GM23338 (cell line): ENCODE measurements around the gene MIER1. TPM values are rescaled to one million over a fixed set of nuclear protein-coding genes. Genes with fewer than 3 reads are reported as not detected.

ENCODE experiments used
- ATAC-seq: fragments of 200-7000 bp; cut with Tn5 transposase; 3 replicates; pipeline ENCODE4 v1.9.1; 2020
- DNase-seq: peaks from one replicate; pipeline ENCODE4 v3.0.0-alpha.2; 2015; ENCODE audit warnings: low spot score
- H2AFZ ChIP-seq: fragments of 200-600 bp; sonication (generic); 2 replicates; pipeline ENCODE4 v1.8.0; 2016; ENCODE audit warnings: antibody characterized with exemption, mild to moderate bottlenecking, moderate library complexity
- H3F3A ChIP-seq: fragments of 200-600 bp; sonication (generic); replicated peaks from 2 replicates; pipeline ENCODE4 v1.8.0; 2017; ENCODE audit warnings: antibody characterized with exemption, mixed run types, low read depth
- H3K27ac ChIP-seq: fragments of 200-600 bp; sonication (generic); 2 replicates; pipeline ENCODE4 v1.6.1; 2016; ENCODE audit warnings: low read depth
- H3K27me3 ChIP-seq: fragments of 200-600 bp; sonication (generic); 2 replicates; pipeline ENCODE4 v1.8.0; 2016; ENCODE audit warnings: mild to moderate bottlenecking, mixed run types, moderate library complexity; ENCODE audit not compliant: insufficient read depth
- H3K36me3 ChIP-seq: fragments of 200-600 bp; sonication (generic); 2 replicates; pipeline ENCODE4 v1.8.0; 2016; ENCODE audit warnings: mild to moderate bottlenecking; ENCODE audit not compliant: insufficient read depth
- H3K4me1 ChIP-seq: fragments of 200-600 bp; sonication (generic); 2 replicates; pipeline ENCODE4 v1.8.0; 2016; ENCODE audit warnings: mild to moderate bottlenecking, moderate library complexity; ENCODE audit not compliant: insufficient read depth
- H3K4me2 ChIP-seq: fragments of 200-600 bp; sonication (generic); 2 replicates; pipeline ENCODE4 v1.7.1; 2017; ENCODE audit warnings: mixed run types
- H3K4me3 ChIP-seq: fragments of 200-600 bp; sonication (generic); 2 replicates; pipeline ENCODE4 v1.6.1; 2016; ENCODE audit warnings: mixed run types
- H3K79me2 ChIP-seq: fragments of 200-600 bp; sonication (generic); replicated peaks from 2 replicates; pipeline ENCODE4 v1.8.0; 2017; ENCODE audit warnings: mild to moderate bottlenecking; ENCODE audit not compliant: insufficient read depth
- H3K9me2 ChIP-seq: fragments of 200-600 bp; sonication (generic); 2 replicates; pipeline ENCODE4 v1.8.0; 2017; ENCODE audit not compliant: insufficient read depth
- H4K20me1 ChIP-seq: fragments of 200-600 bp; sonication (generic); replicated peaks from 2 replicates; pipeline ENCODE4 v1.8.0; 2017; ENCODE audit warnings: mild to moderate bottlenecking; ENCODE audit not compliant: insufficient read depth
- H3K27ac Mint-ChIP-seq: 2 replicates; pipeline ENCODE4 v1.8.0; 2020; ENCODE audit warnings: inconsistent platforms, mild to moderate bottlenecking, moderate library complexity, mixed read lengths
- H3K27me3 Mint-ChIP-seq: 3 replicates; pipeline ENCODE4 v1.8.0; 2022; ENCODE audit warnings: low read depth, mild to moderate bottlenecking, moderate library complexity, mixed read lengths, inconsistent platforms; ENCODE audit not compliant: insufficient read depth, poor library complexity
- H3K36me3 Mint-ChIP-seq: 3 replicates; pipeline ENCODE4 v1.8.0; 2021; ENCODE audit warnings: low read depth, mild to moderate bottlenecking, inconsistent platforms, moderate library complexity, mixed read lengths
- H3K4me1 Mint-ChIP-seq: 3 replicates; pipeline ENCODE4 v1.8.0; 2020; ENCODE audit warnings: mild to moderate bottlenecking, inconsistent platforms, mixed read lengths
- H3K4me3 Mint-ChIP-seq: 3 replicates; pipeline ENCODE4 v1.8.0; 2021; ENCODE audit warnings: moderate library complexity, mild to moderate bottlenecking, inconsistent platforms, mixed read lengths
- H3K9me3 Mint-ChIP-seq: 3 replicates; pipeline ENCODE4 v1.8.0; 2020; ENCODE audit warnings: moderate library complexity, mild to moderate bottlenecking, inconsistent platforms, mixed read lengths
- CREB1 ChIP-seq: fragments of 250-450 bp; sonication (Bioruptor Pico); IDR thresholded peaks from 2 replicates; pipeline ENCODE4 v1.5.0; 2020; ENCODE audit warnings: low read depth, mild to moderate bottlenecking, moderate library complexity
- EZH2 ChIP-seq: fragments of 200-600 bp; sonication (generic); IDR thresholded peaks from one replicate; pipeline ENCODE4 v1.8.0; 2017; ENCODE audit warnings: antibody characterized with exemption, mild to moderate bottlenecking, low read depth; ENCODE audit not compliant: unreplicated experiment
- EZH2phosphoT487 ChIP-seq: fragments of 200-600 bp; sonication (generic); IDR thresholded peaks from one replicate; pipeline ENCODE4 v1.8.1; 2018; ENCODE audit warnings: antibody characterized with exemption; ENCODE audit not compliant: unreplicated experiment
- JUNB ChIP-seq: IDR thresholded peaks from one replicate; pipeline ENCODE4 v1.6.1; 2016; ENCODE audit warnings: antibody characterized with exemption; ENCODE audit not compliant: unreplicated experiment
- NANOG ChIP-seq: IDR thresholded peaks from 2 replicates; pipeline ENCODE4 v1.6.1; 2016; ENCODE audit warnings: antibody characterized with exemption, borderline replicate concordance
- POLR2AphosphoS5 ChIP-seq: IDR thresholded peaks from 2 replicates; pipeline ENCODE4 v1.6.1; 2016; ENCODE audit warnings: antibody characterized with exemption, low read depth
- STAT1 ChIP-seq: IDR thresholded peaks from one replicate; pipeline ENCODE4 v1.6.1; 2016; ENCODE audit warnings: antibody characterized with exemption; ENCODE audit not compliant: unreplicated experiment
- ZNF114 ChIP-seq: fragments of 250-450 bp; sonication (Bioruptor Pico); IDR thresholded peaks from 2 replicates; pipeline ENCODE4 v1.5.0; 2020; ENCODE audit warnings: mild to moderate bottlenecking, moderate library complexity
- ZNF331 ChIP-seq: fragments of 250-450 bp; sonication (Bioruptor Pico); IDR thresholded peaks from 2 replicates; pipeline ENCODE4 v1.5.0; 2020; ENCODE audit warnings: low read depth, mild to moderate bottlenecking, moderate library complexity
- long read RNA-seq: library from polyadenylated mRNA; unstranded; transcript quantifications from one replicate; pipeline ENCODE4 v2.0.0, GENCODE V29; 2020; ENCODE audit not compliant: unreplicated experiment
- polyA plus RNA-seq: library from polyadenylated mRNA; unstranded; fragments of >200 nt; fragmentation: Nextera tagmentation; extraction: Ambion mirVana; gene quantifications from 2 replicates; pipeline ENCODE4 v1.2.1, GENCODE V29; 2016
- total RNA-seq: library from RNA; depleted of rRNA; stranded (reverse); fragments of >200 nt; shearing (Covaris generic); gene quantifications from 2 replicates; pipeline ENCODE4 v1.2.3, GENCODE V29; 2014; rRNA removed
- TF ChIP-seq, protein P1 (sequence below): IDR thresholded peaks from 2 replicates; pipeline ENCODE4 v1.6.1; 2016; ENCODE audit warnings: antibody characterized with exemption
- TF ChIP-seq, protein P2 (sequence below), 2 experiments: fragments of 200-600 bp in 1 of 2; sonication (generic) in 1 of 2; conservative IDR thresholded peaks; 2 replicates each; pipeline versions ENCODE4 v1.5.1 to v1.6.1; 2016 to 2017; ENCODE audit warnings: antibody characterized with exemption in 2 of 2, low read depth in 2 of 2, mild to moderate bottlenecking in 2 of 2, moderate library complexity in 1 of 2
- TF ChIP-seq, protein P3 (sequence below): fragments of 250-450 bp; sonication (Bioruptor Pico); IDR thresholded peaks from 2 replicates; pipeline ENCODE4 v1.5.0; 2020; ENCODE audit warnings: mild to moderate bottlenecking, moderate library complexity
- TF ChIP-seq, protein P4 (sequence below): IDR thresholded peaks from one replicate; pipeline ENCODE4 v1.6.1; 2018; ENCODE audit warnings: antibody characterized with exemption; ENCODE audit not compliant: unreplicated experiment

The MIER1 gene
- total RNA-seq = 34.1 and 38.2 TPM in 2 replicates
- polyA plus RNA-seq = 64.8 and 72.8 TPM in 2 replicates
- long read RNA-seq, full-length matches to known transcripts = 2 of 13 reads
- long read RNA-seq, partial matches to known transcripts = 7 of 13 reads
- long read RNA-seq, other reads (novel, unspliced or antisense) = 4 of 13 reads

DNA sequence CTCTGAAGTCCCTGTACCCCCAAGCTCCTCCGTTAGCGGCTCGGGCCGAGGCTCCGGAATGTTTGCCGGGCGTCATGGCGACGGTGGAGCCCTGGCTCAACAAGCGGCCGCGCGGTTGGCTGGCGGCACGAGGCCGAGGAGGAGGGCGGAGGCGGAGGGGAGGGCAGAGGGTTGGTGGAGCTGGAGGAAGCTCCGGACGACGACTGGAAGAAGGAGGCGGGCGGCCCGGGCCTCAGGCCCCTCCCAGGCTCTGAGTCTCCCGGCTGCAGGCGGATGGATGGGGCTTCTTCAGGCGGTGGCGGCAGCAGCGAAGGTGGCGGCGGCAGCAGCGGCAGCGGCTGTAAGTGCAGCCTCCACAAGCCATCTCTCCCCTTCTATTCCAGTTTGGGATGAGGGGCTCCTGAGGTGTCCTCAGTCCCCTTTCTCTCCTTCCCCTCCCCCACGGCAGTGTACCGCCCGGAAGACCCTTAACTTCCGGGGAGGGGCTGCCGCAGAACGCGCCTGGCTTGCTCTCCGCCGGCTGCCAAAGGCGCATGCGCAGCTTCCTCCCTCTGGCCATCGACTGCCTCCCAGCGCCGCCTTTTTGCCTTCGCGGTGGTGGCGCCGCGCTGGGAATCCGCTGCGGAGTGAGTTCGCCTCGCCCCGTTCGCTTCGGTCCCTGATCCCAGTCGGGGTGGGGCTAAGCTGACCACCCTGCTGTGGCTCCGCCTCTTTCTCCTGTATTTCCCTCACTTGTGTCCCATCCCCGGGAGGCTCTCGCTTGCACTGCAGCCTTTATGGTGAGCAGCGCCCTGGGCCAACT lies at the start of gene MIER1, which contains the start of gene DNAI4:
MIER1 (plus strand) TSS at position 235 of the 802 bp plus-strand sequence; CDS start at position 274, 39 bp downstream.
DNAI4 (minus strand) TSS at position 101 of the 802 bp plus-strand sequence; CDS start at position 76, 25 bp downstream.
- Mint-ChIP-seq H3K27ac (peak within 1 kb of the TSS; percentile 97), H3K4me3 (peak within 1 kb of the TSS; percentile 85), H3K36me3 (peaks cover 9% of the 10 kb centered on the region), H3K27me3 (peaks cover 8% of the 10 kb centered on the region), H3K4me1 (peaks cover 20% of the 10 kb centered on the region), H3K9me3 (no peaks in the 10 kb centered on the region)
- no peaks in the 10 kb centered on the region for H3K27me3 ChIP-seq
- H2AFZ ChIP-seq = peak within 1 kb of the TSS; percentile 90
- H3F3A ChIP-seq = peaks cover 7% of the 10 kb centered on the region; the same call in 1 of the 2 replicates
- H3K36me3 ChIP-seq = no peaks in the 10 kb centered on the region
- peak; percentile 92 for ATAC-seq
- peaks cover 64% of the 10 kb centered on the region for H3K79me2 ChIP-seq
- peak within 1 kb of the TSS; percentile 84 for H3K4me3 ChIP-seq
- TF ChIP-seq ZNF331 (CRISPR knock-in tag) = no peak
- TF ChIP-seq ZNF114 (CRISPR knock-in tag) = no peak
- no peak for TF ChIP-seq JUNB
- no peak for TF ChIP-seq STAT1
- TF ChIP-seq, protein P1, sequence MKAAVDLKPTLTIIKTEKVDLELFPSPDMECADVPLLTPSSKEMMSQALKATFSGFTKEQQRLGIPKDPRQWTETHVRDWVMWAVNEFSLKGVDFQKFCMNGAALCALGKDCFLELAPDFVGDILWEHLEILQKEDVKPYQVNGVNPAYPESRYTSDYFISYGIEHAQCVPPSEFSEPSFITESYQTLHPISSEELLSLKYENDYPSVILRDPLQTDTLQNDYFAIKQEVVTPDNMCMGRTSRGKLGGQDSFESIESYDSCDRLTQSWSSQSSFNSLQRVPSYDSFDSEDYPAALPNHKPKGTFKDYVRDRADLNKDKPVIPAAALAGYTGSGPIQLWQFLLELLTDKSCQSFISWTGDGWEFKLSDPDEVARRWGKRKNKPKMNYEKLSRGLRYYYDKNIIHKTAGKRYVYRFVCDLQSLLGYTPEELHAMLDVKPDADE = peak; percentile 39
- TF ChIP-seq NANOG = no peak
- TF ChIP-seq, protein P2, sequence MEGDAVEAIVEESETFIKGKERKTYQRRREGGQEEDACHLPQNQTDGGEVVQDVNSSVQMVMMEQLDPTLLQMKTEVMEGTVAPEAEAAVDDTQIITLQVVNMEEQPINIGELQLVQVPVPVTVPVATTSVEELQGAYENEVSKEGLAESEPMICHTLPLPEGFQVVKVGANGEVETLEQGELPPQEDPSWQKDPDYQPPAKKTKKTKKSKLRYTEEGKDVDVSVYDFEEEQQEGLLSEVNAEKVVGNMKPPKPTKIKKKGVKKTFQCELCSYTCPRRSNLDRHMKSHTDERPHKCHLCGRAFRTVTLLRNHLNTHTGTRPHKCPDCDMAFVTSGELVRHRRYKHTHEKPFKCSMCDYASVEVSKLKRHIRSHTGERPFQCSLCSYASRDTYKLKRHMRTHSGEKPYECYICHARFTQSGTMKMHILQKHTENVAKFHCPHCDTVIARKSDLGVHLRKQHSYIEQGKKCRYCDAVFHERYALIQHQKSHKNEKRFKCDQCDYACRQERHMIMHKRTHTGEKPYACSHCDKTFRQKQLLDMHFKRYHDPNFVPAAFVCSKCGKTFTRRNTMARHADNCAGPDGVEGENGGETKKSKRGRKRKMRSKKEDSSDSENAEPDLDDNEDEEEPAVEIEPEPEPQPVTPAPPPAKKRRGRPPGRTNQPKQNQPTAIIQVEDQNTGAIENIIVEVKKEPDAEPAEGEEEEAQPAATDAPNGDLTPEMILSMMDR (conservative IDR thresholded peaks at IDR 0.05; ENCODE audit: low read depth in 2 of 2) = no peak
- TF ChIP-seq EZH2phosphoT487 = no peak
- TF ChIP-seq, protein P3, sequence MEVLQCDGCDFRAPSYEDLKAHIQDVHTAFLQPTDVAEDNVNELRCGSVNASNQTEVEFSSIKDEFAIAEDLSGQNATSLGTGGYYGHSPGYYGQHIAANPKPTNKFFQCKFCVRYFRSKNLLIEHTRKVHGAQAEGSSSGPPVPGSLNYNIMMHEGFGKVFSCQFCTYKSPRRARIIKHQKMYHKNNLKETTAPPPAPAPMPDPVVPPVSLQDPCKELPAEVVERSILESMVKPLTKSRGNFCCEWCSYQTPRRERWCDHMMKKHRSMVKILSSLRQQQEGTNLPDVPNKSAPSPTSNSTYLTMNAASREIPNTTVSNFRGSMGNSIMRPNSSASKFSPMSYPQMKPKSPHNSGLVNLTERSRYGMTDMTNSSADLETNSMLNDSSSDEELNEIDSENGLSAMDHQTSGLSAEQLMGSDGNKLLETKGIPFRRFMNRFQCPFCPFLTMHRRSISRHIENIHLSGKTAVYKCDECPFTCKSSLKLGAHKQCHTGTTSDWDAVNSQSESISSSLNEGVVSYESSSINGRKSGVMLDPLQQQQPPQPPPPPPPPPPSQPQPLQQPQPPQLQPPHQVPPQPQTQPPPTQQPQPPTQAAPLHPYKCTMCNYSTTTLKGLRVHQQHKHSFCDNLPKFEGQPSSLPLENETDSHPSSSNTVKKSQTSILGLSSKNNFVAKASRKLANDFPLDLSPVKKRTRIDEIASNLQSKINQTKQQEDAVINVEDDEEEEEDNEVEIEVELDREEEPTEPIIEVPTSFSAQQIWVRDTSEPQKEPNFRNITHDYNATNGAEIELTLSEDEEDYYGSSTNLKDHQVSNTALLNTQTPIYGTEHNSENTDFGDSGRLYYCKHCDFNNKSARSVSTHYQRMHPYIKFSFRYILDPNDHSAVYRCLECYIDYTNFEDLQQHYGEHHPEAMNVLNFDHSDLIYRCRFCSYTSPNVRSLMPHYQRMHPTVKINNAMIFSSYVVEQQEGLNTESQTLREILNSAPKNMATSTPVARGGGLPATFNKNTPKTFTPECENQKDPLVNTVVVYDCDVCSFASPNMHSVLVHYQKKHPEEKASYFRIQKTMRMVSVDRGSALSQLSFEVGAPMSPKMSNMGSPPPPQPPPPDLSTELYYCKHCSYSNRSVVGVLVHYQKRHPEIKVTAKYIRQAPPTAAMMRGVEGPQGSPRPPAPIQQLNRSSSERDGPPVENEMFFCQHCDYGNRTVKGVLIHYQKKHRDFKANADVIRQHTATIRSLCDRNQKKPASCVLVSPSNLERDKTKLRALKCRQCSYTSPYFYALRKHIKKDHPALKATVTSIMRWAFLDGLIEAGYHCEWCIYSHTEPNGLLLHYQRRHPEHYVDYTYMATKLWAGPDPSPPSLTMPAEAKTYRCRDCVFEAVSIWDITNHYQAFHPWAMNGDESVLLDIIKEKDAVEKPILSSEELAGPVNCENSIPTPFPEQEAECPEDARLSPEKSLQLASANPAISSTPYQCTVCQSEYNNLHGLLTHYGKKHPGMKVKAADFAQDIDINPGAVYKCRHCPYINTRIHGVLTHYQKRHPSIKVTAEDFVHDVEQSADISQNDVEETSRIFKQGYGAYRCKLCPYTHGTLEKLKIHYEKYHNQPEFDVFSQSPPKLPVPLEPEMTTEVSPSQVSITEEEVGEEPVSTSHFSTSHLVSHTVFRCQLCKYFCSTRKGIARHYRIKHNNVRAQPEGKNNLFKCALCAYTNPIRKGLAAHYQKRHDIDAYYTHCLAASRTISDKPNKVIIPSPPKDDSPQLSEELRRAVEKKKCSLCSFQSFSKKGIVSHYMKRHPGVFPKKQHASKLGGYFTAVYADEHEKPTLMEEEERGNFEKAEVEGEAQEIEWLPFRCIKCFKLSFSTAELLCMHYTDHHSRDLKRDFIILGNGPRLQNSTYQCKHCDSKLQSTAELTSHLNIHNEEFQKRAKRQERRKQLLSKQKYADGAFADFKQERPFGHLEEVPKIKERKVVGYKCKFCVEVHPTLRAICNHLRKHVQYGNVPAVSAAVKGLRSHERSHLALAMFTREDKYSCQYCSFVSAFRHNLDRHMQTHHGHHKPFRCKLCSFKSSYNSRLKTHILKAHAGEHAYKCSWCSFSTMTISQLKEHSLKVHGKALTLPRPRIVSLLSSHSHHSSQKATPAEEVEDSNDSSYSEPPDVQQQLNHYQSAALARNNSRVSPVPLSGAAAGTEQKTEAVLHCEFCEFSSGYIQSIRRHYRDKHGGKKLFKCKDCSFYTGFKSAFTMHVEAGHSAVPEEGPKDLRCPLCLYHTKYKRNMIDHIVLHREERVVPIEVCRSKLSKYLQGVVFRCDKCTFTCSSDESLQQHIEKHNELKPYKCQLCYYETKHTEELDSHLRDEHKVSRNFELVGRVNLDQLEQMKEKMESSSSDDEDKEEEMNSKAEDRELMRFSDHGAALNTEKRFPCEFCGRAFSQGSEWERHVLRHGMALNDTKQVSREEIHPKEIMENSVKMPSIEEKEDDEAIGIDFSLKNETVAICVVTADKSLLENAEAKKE (CRISPR knock-in tag) = no peak
- TF ChIP-seq, protein P4, sequence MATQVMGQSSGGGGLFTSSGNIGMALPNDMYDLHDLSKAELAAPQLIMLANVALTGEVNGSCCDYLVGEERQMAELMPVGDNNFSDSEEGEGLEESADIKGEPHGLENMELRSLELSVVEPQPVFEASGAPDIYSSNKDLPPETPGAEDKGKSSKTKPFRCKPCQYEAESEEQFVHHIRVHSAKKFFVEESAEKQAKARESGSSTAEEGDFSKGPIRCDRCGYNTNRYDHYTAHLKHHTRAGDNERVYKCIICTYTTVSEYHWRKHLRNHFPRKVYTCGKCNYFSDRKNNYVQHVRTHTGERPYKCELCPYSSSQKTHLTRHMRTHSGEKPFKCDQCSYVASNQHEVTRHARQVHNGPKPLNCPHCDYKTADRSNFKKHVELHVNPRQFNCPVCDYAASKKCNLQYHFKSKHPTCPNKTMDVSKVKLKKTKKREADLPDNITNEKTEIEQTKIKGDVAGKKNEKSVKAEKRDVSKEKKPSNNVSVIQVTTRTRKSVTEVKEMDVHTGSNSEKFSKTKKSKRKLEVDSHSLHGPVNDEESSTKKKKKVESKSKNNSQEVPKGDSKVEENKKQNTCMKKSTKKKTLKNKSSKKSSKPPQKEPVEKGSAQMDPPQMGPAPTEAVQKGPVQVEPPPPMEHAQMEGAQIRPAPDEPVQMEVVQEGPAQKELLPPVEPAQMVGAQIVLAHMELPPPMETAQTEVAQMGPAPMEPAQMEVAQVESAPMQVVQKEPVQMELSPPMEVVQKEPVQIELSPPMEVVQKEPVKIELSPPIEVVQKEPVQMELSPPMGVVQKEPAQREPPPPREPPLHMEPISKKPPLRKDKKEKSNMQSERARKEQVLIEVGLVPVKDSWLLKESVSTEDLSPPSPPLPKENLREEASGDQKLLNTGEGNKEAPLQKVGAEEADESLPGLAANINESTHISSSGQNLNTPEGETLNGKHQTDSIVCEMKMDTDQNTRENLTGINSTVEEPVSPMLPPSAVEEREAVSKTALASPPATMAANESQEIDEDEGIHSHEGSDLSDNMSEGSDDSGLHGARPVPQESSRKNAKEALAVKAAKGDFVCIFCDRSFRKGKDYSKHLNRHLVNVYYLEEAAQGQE = no peak
- TF ChIP-seq POLR2AphosphoS5 = peak; percentile 80
- TF ChIP-seq EZH2 = no peak
- TF ChIP-seq CREB1 (CRISPR knock-in tag) = 0 out of 2 replicates have a peak, but pooled peaks have one; percentile 20
- peak; percentile 98 for DNase-seq
- H3K4me1 ChIP-seq = peaks cover 22% of the 10 kb centered on the region
- H3K4me2 ChIP-seq = peak within 1 kb of the TSS; percentile 89
- peaks cover 5% of the 10 kb centered on the region; the same call in 1 of the 2 replicates for H4K20me1 ChIP-seq
- H3K9me2 ChIP-seq = no peaks in the 10 kb centered on the region
- H3K27ac ChIP-seq = peak within 1 kb of the TSS; percentile 97
